ENCODE data around the gene ISYNA1. TPM values are rescaled to one million over a fixed set of nuclear protein-coding genes. Genes with fewer than 3 reads are reported as not detected.

The ISYNA1 gene
- total RNA-seq, 2 donors from 2014 or later: 24.1 to 49.4 TPM

- Histone ChIP-seq H3K36me3 (peaks cover 65% of the 10 kb centered on the region), H3K9me3 (no peaks in the 10 kb centered on the region), H3K4me3 (no peak overlapping the region), H3K27ac (no peak overlapping the region), H3K4me1 (no peaks in the 10 kb centered on the region), H3K27me3 (no peaks in the 10 kb centered on the region)
- no peak for TF ChIP-seq CTCF (IDR thresholded peaks at IDR 0.05)
- no peak for DNase-seq (ENCODE audit: low spot score)
Measured at GRCh38 chr19:18445262-18445948, 7.5 kb upstream of the ISYNA1 start.

- H3K27ac ChIP-seq: no peak overlapping the region
- H3K9me3 ChIP-seq: no peaks in the 10 kb centered on the region
- no peak overlapping the region for H3K4me3 ChIP-seq
- H3K27me3 ChIP-seq: no peaks in the 10 kb centered on the region
- TF ChIP-seq CTCF (IDR thresholded peaks at IDR 0.05): no peak
- peaks cover 56% of the 10 kb centered on the region for H3K36me3 ChIP-seq
- no peak for DNase-seq (ENCODE audit: low spot score)
- no peaks in the 10 kb centered on the region for H3K4me1 ChIP-seq
Measured at GRCh38 chr19:18444513-18444912, 6.6 kb upstream of the ISYNA1 start.

GRCh38 chr19:18443831-18444230 is 5.9 kb upstream of the ISYNA1 start:
- no peak overlapping the region for H3K27ac ChIP-seq
- no peak overlapping the region for H3K4me3 ChIP-seq
- H3K27me3 ChIP-seq: no peaks in the 10 kb centered on the region
- H3K36me3 ChIP-seq: peaks cover 49% of the 10 kb centered on the region
- TF ChIP-seq CTCF (IDR thresholded peaks at IDR 0.05): no peak
- peaks cover 0 to 7% of the 10 kb centered on the region in 2 donors for H3K4me1 ChIP-seq
- no peaks in the 10 kb centered on the region for H3K9me3 ChIP-seq
- DNase-seq (ENCODE audit: low spot score): no peak

- no peak for TF ChIP-seq CTCF (IDR thresholded peaks at IDR 0.05)
- Histone ChIP-seq H3K4me1 (peaks cover 0 to 11% of the 10 kb centered on the region in 2 donors), H3K9me3 (no peaks in the 10 kb centered on the region), H3K4me3 (no peak overlapping the region), H3K36me3 (peaks cover 45% of the 10 kb centered on the region), H3K27me3 (no peaks in the 10 kb centered on the region), H3K27ac (no peak overlapping the region)
- DNase-seq (ENCODE audit: low spot score): no peak
Measured at GRCh38 chr19:18443406-18443805, 5.5 kb upstream of the ISYNA1 start.

- no peak for TF ChIP-seq CTCF (IDR thresholded peaks at IDR 0.05)
- Histone ChIP-seq H3K36me3 (peaks cover 42% of the 10 kb centered on the region), H3K27ac (no peak overlapping the region), H3K9me3 (no peaks in the 10 kb centered on the region), H3K27me3 (no peaks in the 10 kb centered on the region), H3K4me1 (peaks cover 0 to 16% of the 10 kb centered on the region in 2 donors), H3K4me3 (no peak overlapping the region)
- no peak for DNase-seq (ENCODE audit: low spot score)
Measured at GRCh38 chr19:18442941-18443340, 5.0 kb upstream of the ISYNA1 start.

All from right atrium auricular region (tissue), 2 donors.